NCI-H2107 treated with DMSO at 0.1 percent for 48 hours (cell line): Measurements from ENCODE around the gene ENO2.
"Not testable (repeated sequence)": the region's sequence is repeated elsewhere in the genome, so short reads cannot be mapped to it uniquely, and the experiment has no call there.

Source experiments
- DNase-seq: peaks from one replicate; lab custom pipeline; 2025; ENCODE audit not compliant: unreplicated experiment; lab: John Stamatoyannopoulos, UW

ENO2 gene

DNA sequence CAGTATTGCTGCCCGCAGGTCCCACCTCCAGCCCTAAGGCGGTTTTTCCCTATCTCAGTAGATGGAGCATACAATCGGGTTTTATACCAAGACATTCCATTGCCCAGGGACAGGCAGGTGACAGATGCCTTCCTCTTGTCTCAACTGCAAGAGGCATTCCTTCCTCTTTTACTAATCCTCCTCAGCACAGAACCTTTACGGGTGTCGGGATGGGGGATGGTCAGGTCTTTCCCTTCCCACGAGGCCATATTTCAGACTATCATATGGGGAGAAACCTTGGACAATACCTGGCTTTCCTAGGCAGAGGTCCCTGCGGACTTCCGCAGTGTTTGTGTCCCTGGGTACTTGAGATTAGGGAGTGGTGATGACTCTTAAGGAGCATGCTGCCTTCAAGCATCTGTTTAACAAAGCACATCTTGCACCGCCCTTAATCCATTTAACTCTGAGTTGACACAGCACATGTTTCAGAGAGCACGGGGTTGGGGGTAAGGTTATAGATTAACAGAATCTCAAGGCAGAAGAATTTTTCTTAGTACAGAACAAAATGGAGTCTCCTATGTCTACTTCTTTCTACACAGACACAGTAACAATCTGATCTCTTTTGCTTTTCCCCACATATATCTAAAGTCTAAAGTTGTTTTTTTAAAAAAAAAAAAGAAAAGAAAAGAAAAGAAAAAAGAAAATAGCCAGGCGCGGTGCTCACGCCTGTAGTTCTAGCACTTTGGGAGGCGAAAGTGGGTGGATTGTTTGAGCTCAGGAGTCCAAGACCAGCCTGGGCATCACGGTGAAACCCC is 28.0 kb upstream of the ENO2 start:
- DNase-seq: not testable (repeated sequence)

GRCh38 chr12:6887460-6887859 is 26.9 kb upstream of the ENO2 start:
- DNase-seq: no peak

DNA sequence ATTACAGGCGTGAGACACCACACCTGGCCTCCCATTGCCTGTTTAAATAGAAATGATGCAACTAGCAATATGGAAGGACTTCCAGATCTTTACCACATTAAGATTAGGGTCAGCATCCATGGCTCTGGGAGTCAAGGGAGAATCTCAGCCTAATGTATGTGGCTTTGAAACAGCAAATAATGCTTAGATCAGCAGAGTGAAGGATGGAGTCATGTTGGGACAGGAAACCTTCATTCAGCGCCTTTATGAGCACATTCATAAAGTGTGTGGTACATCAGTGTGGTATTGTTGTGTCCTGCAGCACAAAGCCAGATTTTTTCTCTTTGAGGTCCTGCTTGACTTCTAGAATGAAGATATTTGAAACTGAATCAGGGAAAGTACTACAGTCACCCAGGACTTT is 26.0 kb upstream of the ENO2 start:
- DNase-seq: no peak

DNA sequence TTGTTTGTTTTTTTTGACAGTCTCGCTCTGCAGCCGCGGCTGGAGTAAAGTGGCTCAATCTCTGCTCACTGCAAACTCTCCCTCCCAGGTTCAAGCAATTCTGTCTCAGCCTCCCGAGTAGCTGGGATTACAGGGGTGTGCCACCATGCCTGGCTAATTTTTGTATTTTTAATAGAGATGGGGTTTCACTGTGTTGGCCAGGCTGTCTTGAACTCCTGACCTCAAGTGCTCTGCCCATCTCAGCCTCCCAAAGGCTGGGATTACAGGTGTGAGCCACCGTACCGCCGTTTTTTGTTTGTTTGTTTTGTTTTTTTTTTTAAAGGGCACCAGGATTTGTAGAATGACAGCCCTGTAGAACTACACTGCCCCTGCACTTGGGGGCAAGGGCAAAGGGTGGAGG is 25.6 kb upstream of the ENO2 start:
- not testable (repeated sequence) for DNase-seq

DNA sequence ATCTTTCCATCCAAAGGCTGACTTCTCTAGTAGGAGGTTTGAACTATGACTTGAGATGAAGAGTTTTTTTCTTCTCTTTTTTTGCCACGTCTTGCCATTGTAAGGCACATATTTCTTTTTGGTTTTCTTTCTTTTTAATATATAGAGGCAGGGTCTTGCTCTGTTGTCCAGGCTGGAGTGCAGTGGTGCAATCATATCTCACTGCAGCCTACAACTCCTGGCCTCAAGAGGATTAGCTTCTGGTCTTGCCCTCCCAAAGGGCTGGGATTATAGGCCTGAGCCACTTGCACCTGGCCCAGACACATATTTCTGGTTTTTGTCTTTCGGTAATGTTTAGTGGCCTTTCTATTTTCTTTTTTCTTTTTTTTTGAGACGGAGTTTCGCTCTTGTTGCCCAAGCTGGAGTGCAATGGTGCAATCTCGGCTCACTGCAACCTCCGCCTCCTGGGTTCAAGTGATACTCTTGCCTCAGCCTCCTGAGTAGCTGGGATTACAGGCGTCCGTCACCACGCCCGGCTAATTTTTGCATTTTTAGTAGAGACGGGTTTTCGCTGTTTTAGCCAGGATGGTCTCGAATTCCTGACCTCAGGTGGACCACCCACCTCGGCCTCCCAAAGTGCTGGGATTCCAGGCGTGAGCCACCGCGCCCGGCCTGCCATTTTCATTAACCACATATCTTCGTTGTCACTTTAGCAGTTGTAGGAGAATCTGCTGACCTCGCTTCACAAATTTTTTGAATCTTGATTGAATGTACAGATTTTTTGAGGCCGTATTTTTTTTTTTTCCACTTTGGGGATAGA is 24.4 kb upstream of the ENO2 start:
- DNase-seq: not testable (repeated sequence)

DNA sequence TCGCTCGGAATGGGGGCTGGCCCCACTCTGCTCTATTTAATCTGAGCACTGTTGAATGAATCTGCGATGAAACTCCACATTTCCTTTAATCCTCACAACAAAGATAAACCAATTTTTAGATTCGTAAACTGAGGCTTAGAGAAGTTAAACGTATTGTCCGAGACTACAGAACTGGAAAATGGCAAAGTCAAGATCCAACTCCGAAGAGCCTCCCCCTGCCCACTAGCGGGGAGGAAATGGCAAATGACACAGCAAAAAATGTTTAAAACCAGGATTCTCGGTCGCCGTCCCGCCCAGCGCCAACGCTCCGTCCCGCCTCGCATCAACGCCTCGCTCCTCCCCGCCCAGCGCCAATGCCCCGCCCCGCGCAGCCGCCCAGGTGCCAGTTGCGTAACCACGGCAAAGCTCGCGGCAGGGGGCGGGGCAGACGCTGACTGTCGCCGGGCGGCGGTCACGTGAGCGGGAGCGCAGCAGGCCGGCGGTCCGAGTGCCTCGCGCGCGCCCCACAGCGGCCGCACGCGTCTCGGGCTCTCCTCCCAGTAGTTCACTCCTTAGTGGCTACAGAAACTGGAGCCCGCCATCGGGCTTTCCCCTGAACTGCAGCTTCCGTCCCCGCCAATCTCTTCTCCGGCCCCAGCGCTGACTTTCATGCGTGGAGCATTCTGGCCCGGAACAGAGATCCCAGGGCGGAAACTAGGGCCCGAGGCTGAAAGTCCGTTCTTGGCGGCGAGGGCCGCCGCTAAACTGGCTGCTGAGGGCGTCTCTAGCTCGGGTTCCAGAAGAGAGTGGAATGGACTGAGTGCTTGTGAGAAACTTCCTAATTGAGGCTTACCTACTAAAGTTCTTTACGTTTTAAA is 23.4 kb upstream of the ENO2 start:
- peak; percentile 95 for DNase-seq

- no peak for DNase-seq
These were observed 22.8 kb upstream of the ENO2 start for GRCh38 chr12:6891646-6892001.

GRCh38 chr12:6892683-6893082 is 21.7 kb upstream of the ENO2 start:
- DNase-seq: not testable (repeated sequence)

GRCh38 chr12:6894321-6894720 is 20.1 kb upstream of the ENO2 start:
- DNase-seq: no peak

DNA sequence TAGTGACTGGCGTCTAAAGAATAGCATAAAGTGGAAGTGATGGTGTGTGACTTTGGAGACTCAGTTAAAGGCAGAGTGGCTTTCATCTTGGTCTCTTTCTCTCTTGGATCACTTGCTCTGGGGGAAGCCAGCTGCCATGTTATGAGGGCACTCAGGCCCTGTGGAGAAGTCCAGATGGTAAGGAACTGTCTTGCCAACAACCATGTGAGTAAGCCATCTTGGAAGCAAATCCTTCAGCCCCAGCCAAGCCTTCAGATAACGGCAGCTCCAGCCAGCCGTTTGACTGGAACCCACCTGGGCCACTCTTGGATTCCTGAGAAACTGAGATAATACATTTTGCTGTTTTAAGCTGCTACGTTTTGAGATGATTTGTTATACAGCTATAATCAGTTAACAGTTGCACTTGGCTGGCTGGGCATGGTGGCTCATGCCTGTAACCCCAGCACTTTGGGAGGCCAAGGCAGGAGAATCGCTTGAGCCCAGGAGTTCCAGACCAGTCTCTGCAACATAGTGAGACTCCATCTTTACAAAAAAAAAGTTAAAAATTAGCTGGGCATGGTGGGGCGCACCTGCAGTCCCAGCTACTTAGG is 17.4 kb upstream of the ENO2 start:
- DNase-seq: no peak

DNA sequence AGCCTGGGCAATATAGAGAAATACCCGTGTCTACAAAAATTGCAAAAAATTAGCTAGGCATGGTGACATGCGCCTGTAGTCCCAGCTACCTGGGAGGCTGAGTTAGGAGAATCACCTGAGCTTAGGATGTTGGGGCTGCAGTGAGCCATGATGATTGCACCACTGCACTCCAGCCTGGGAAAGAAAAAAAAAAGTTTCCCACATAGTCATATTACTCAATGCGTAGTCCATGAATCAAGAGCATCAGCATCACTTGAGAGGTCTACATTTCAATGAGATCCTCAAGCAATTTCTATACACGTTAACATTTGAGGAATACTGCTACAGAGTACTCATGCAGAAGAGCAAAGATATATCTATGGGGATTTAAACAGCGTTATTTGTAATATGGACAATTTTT is 15.0 kb upstream of the ENO2 start:
- no peak for DNase-seq

DNA sequence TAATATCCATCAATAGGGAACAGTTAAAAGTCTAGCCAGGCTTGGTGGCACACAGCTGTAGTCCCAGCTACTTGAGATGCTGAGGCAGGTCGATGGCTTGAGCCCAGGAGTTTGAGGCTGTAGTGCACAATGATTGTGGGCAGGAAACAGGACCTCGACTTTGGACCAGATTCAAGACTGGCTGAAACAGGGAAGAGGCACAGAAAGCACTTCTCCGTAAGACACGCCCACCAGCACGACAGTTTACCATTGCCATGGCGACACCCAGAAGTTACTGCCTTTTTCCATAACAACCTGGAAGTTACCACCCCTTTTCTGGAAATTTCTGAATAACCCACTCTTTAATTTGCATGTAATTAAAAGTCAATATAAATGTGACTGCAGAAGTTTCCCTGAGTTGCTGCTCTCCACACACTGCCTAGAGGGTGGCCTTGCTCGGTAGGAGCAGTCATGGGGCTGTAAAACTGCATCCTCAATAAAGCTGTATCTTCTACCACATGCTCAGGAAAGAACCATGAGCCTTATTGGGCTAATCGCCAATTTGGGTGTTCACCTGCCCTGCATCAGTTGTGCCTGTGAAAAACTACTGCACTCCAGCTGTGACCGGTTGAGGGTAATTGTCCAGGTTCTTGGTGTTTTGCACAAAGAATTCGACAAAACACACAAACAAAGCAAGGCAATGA is 14.4 kb upstream of the ENO2 start:
- no peak for DNase-seq

DNA sequence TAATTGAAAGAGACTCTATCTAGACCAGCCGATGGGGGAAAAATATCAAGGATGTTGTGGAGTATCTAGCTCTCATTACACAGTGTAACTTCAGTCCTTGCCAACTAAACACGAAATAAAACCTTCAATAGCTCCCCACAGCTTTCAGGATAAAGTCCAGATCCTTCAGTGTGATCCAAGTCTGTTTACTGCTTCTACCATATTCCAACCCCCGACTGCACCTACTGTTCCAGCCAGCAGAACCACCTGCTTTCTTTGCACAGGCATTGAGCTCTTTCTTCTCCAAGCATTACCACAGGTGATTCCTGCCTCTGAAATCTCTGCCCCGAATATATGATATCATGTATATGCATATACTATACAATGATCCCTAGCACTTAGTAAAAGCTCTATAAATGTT is 11.9 kb upstream of the ENO2 start:
- DNase-seq: no peak

DNA sequence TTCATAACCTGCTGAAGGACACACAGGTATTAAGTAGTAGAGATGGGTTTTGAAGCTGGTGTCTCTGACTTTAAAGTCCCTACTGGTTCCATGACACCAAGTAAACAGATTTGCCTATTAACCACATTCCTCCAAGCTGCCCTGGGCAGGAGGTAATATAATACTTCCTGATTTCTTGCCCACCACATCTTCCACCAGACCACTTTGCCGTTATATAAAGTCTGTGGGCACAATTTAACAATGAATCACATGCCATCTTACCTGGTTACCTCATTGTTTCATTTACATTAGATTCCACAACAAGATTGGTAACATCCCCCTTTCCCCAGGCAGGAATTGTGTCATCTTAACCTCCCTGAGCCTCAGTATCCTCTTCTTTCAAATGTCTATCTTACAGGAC is 10.7 kb upstream of the ENO2 start:
- no peak for DNase-seq

GRCh38 chr12:6904280-6905276 is 9.8 kb upstream of the ENO2 start, which contains the start of gene LRRC23:
TSS of gene LRRC23 (plus strand) at chr12:6904822. CDS start at chr12:6905634, 812 bp downstream.
- DNase-seq: peak; percentile 92

- DNase-seq: no peak
These were observed 8.9 kb upstream of the ENO2 start for GRCh38 chr12:6905414-6906040.

DNA sequence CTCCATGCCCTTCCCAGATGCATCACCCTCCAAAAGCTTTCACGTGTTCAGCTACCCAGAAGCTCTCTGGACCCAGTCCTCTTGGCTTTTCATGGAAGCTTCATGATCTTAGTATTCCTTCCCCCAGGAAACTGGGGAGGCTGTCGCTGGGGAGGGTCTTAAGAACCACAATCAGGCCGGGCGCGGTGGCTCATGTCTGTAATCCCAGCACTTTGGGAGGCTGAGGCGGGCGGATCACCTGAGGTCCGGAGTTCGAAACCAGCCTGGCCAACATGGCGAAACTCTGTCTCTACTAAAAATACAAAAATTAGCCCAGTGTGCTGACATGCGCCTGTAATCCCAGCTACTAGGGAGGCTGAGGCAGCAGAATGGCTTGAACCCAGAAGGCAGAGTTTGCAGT is 6.2 kb upstream of the ENO2 start:
- not testable (repeated sequence) for DNase-seq

GRCh38 chr12:6909421-6910145 is 4.8 kb upstream of the ENO2 start:
- DNase-seq: no peak
